GM23248 (cell line): ENCODE results near the gene DLG2. TPM values are rescaled to one million over a fixed set of nuclear protein-coding genes. Genes with fewer than 3 reads are reported as not detected.
"Not testable (repeated sequence)": the region's sequence is repeated elsewhere in the genome, so short reads cannot be mapped to it uniquely, and the experiment has no call there.

Source experiments
- DNase-seq: peaks from one replicate; pipeline ENCODE4 v3.0.0-alpha.2; 2015
- H2AFZ ChIP-seq: fragments of 200-600 bp; sonication (generic); 2 replicates; pipeline ENCODE4 v1.6.1; 2016; ENCODE audit warnings: antibody characterized with exemption
- H3F3A ChIP-seq: fragments of 200-600 bp; sonication (generic); 2 replicates; pipeline ENCODE4 v1.6.1; 2016; ENCODE audit warnings: mild to moderate bottlenecking, antibody characterized with exemption, mixed run types; ENCODE audit not compliant: insufficient read depth
- H3K27ac ChIP-seq: fragments of 200-600 bp; sonication (generic); 2 replicates; pipeline ENCODE4 v1.5.1; 2016; ENCODE audit warnings: mild to moderate bottlenecking
- H3K27me3 ChIP-seq: fragments of 200-600 bp; sonication (generic); replicated peaks from 2 replicates; pipeline ENCODE4 v1.6.1; 2016; ENCODE audit warnings: mild to moderate bottlenecking; ENCODE audit not compliant: insufficient read depth
- H3K36me3 ChIP-seq: fragments of 200-600 bp; sonication (generic); 2 replicates; pipeline ENCODE4 v1.6.1; 2016; ENCODE audit warnings: low read depth, mild to moderate bottlenecking
- H3K4me1 ChIP-seq: fragments of 200-600 bp; sonication (generic); 2 replicates; pipeline ENCODE4 v1.6.1; 2016; ENCODE audit warnings: mild to moderate bottlenecking; ENCODE audit not compliant: insufficient read depth
- H3K4me2 ChIP-seq: fragments of 200-600 bp; sonication (generic); one replicate; pipeline ENCODE4 v1.6.1; 2016; ENCODE audit warnings: mild to moderate bottlenecking; ENCODE audit not compliant: unreplicated experiment
- H3K4me3 ChIP-seq: fragments of 200-600 bp; sonication (generic); 2 replicates; pipeline ENCODE4 v1.5.1; 2016; ENCODE audit warnings: mild to moderate bottlenecking
- H3K79me2 ChIP-seq: fragments of 200-600 bp; sonication (generic); 2 replicates; pipeline ENCODE4 v1.6.1; 2016; ENCODE audit warnings: mild to moderate bottlenecking; ENCODE audit not compliant: insufficient read depth
- H3K9ac ChIP-seq: fragments of 200-600 bp; sonication (generic); 2 replicates; pipeline ENCODE4 v1.6.1; 2016; ENCODE audit warnings: mild to moderate bottlenecking
- H3K9me2 ChIP-seq: fragments of 200-600 bp; sonication (generic); 2 replicates; pipeline ENCODE4 v1.6.1; 2016; ENCODE audit warnings: mixed run types, mild to moderate bottlenecking, moderate library complexity; ENCODE audit not compliant: insufficient read depth
- H3K9me3 ChIP-seq: fragments of 200-600 bp; sonication (generic); one replicate; pipeline ENCODE4 v1.6.1; 2017; ENCODE audit warnings: low read depth
- H4K20me1 ChIP-seq: fragments of 200-600 bp; sonication (generic); 2 replicates; pipeline ENCODE4 v1.6.0; 2016; ENCODE audit not compliant: insufficient read depth
- EZH2 ChIP-seq: fragments of 200-600 bp; sonication (generic); IDR thresholded peaks from 2 replicates; pipeline ENCODE4 v1.6.1; 2018; ENCODE audit warnings: antibody characterized with exemption, mild to moderate bottlenecking; ENCODE audit not compliant: insufficient read depth, poor library complexity, severe bottlenecking
- EZH2phosphoT487 ChIP-seq: fragments of 200-600 bp; sonication (generic); IDR thresholded peaks from 2 replicates; pipeline ENCODE4 v1.6.1; 2018; ENCODE audit warnings: antibody characterized with exemption, moderate library complexity, mild to moderate bottlenecking, low read depth; ENCODE audit not compliant: insufficient read depth
- WGBS, 2 experiments: methylation state at CpG; one replicate each; pipeline ENCODE4 v1.1.6; 2015 to 2017; ENCODE audit warnings: low lambda C conversion rate in 2 of 2, low coverage in 1 of 2; ENCODE audit errors: missing lambda C conversion rate in 2 of 2; 5-methylcytosine and 5-hydroxymethylcytosine counted together
- in situ Hi-C: fragments of 300-500 bp; cut with MboI; formaldehyde crosslinking; loops from 2 replicates; pipeline ENCODE4 v1.15.0; 2020
- polyA plus RNA-seq: library from polyadenylated mRNA; unstranded; fragments of >200 nt; fragmentation: Nextera tagmentation; extraction: Ambion mirVana; gene quantifications from 2 replicates; pipeline ENCODE4 v1.2.1, GENCODE V29; 2016
- total RNA-seq: library from RNA; depleted of rRNA; stranded (reverse); fragments of >200 nt; shearing (Covaris generic); gene quantifications from 2 replicates; pipeline ENCODE4 v1.2.3, GENCODE V29; 2014

Gene DLG2
- total and polyA plus RNA-seq, 2 experiments from 2014 or later: 1.1 to 1.7 TPM

- H3K9me3 ChIP-seq: no peaks in the 10 kb centered on the region
- H3K27ac ChIP-seq: no peak overlapping the region
- H3K4me2 ChIP-seq: no peak overlapping the region
- H3F3A ChIP-seq: no peaks in the 10 kb centered on the region
- no peaks in the 10 kb centered on the region for H4K20me1 ChIP-seq
- no peak overlapping the region for H3K4me3 ChIP-seq
- H3K79me2 ChIP-seq: no peaks in the 10 kb centered on the region
- H3K9ac ChIP-seq: no peak overlapping the region
- H2AFZ ChIP-seq: no peak overlapping the region
- H3K9me2 ChIP-seq: no peaks in the 10 kb centered on the region
- in situ Hi-C loops: no loop called here
- TF ChIP-seq EZH2: no peak
- TF ChIP-seq EZH2phosphoT487: no peak
- no peak for DNase-seq
- no peaks in the 10 kb centered on the region for H3K4me1 ChIP-seq
- H3K27me3 ChIP-seq: no peaks in the 10 kb centered on the region
- no peaks in the 10 kb centered on the region for H3K36me3 ChIP-seq
Observed at GRCh38 chr11:83425137-83425466, 2202.0 kb downstream of the DLG2 start.

- Histone ChIP-seq H3K79me2 (no peaks in the 10 kb centered on the region), H3K36me3 (no peaks in the 10 kb centered on the region), H3K4me2 (no peak overlapping the region), H3K9me2 (no peaks in the 10 kb centered on the region), H3F3A (no peaks in the 10 kb centered on the region), H4K20me1 (no peaks in the 10 kb centered on the region), H2AFZ (no peak overlapping the region), H3K9ac (no peak overlapping the region), H3K4me1 (no peaks in the 10 kb centered on the region), H3K4me3 (no peak overlapping the region), H3K9me3 (no peaks in the 10 kb centered on the region), H3K27me3 (no peaks in the 10 kb centered on the region), H3K27ac (no peak overlapping the region)
- in situ Hi-C loops: no loop called here
- no peak for DNase-seq
- TF ChIP-seq EZH2phosphoT487: no peak
- TF ChIP-seq EZH2: no peak
- WGBS, 2 experiments: 1 to 4% methylated on average over 2 of the region's 2 CpGs
Observed at GRCh38 chr11:83424376-83425136, 2202.6 kb downstream of the DLG2 start.

DNA sequence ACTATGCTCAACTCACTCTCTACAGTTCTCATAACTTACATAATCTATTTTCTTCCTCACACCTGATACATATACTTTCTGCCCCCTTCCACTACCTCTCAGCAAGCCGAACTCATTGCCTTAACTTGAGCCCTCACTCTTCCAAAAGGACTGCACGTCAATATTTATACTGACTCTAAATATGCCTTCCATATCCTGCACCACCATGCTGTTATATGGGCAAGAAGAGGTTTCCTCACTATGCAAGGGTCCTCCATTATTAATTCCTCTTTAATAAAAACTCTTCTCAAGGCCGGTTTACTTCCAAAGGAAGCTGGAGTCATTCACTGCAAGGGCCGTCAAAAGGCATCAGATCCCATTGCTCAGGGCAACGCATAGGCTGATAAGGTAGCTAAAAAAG is 2204.5 kb downstream of the DLG2 start:
- H3K4me1 ChIP-seq, H3K79me2 ChIP-seq, H4K20me1 ChIP-seq, H3K36me3 ChIP-seq, H3K27ac ChIP-seq, H2AFZ ChIP-seq, H3F3A ChIP-seq, H3K4me2 ChIP-seq, H3K4me3 ChIP-seq, DNase-seq, H3K9me2 ChIP-seq, H3K9me3 ChIP-seq, in situ Hi-C loops, H3K9ac ChIP-seq, H3K27me3 ChIP-seq: not testable (repeated sequence)
- 31 to 35% methylated on average over 5 of the region's 5 CpGs for WGBS, 2 experiments

DNA sequence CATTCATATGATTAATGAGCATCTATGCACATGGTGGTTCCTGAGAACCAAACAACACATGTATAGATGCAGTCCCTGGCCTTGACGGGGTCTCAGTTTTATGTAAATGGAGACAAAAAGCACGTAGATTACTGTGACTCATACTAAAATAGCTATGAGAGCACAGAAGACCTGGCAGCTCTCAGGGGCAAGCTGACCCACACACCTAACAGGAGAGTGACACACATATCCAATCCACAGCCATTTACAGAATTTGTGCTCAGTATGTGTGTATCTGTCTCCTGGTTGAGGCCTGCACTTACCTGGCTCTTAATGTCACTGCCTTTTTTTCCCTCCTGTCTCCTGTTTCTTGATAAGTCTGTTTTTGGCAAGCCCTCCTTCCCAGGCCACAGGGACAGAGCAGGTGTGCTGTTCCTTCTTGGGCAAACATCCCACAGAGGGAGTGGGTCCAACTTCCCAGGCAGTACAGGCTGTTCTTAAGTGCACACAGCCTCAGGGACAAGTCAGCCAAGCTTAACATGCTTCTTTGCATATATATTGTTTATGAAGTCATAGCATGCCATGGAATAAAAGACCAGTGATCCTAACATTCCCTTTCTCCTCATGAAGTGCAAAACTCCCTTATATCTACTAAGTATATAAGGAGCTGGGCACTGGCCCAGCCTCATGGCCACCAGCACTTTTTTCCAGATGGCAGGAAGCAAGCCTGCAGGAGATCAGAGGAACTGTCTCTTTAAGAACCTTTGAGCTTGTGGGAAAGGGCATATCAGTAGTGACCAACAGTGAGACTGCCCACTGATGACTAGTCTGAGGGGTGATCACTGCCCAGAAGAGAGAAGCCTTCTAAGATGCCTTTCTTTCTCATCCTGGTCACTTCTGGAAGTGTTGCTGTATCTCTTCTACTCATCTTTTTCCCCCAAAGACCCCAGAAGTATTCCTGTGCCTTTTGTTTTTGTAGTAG is 2216.3 kb downstream of the DLG2 start:
- Histone ChIP-seq H3K27me3 (no peaks in the 10 kb centered on the region), H3K4me3 (no peak overlapping the region), H3K9ac (no peak overlapping the region), H4K20me1 (no peaks in the 10 kb centered on the region), H3K36me3 (no peaks in the 10 kb centered on the region), H3K4me1 (no peaks in the 10 kb centered on the region), H3K9me2 (no peaks in the 10 kb centered on the region), H3K27ac (no peak overlapping the region), H2AFZ (no peak overlapping the region), H3K9me3 (no peaks in the 10 kb centered on the region), H3K79me2 (no peaks in the 10 kb centered on the region), H3F3A (no peaks in the 10 kb centered on the region), H3K4me2 (no peak overlapping the region)
- in situ Hi-C loops: no loop called here
- TF ChIP-seq EZH2 (no peak), EZH2phosphoT487 (no peak)
- no peak for DNase-seq
- 17 to 20% methylated on average over 2 of the region's 2 CpGs for WGBS, 2 experiments
